Measurements from ENCODE around the gene SAMD4B. TPM values are rescaled to one million over a fixed set of nuclear protein-coding genes. Genes with fewer than 3 reads are reported as not detected.

The SAMD4B gene
- total RNA-seq, 2 experiments from 2014 or later, result 59.4 to 60.0 TPM

DNA sequence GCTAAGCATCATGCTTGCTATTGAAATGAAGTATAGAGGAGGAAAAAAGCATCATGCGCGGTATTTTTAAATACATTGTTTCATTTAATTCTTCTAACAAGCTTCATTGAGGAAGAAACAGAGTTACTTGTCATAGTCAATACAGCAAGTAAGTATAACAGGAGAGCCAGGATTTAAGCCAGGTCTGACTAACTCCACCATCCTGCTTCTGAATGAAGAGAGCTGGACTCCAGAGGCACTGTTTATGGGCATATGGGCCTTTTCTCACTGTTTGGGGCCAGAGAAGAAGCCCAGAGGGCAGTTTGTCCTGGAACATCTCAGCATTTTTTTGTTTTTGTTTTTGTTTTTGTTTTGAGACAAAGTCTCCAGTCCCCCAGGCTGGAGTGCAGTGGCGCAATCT is 7.9 kb downstream of the SAMD4B start:
- Histone ChIP-seq H3K27ac (ENCODE audit: low read depth, low read length, poor library complexity, severe bottlenecking) (no peak overlapping the region), H3K4me2 (ENCODE audit: low read length) (no peak overlapping the region), H3K79me2 (ENCODE audit: insufficient read depth, low read depth, low read length) (no peaks in the 10 kb centered on the region), H2AFZ (ENCODE audit: low read length) (no peak overlapping the region), H3K9me3 (ENCODE audit: low read length) (no peaks in the 10 kb centered on the region), H3K36me3 (ENCODE audit: insufficient read depth, low read length) (peaks cover 74% of the 10 kb centered on the region), H4K20me1 (ENCODE audit: insufficient read depth, low read length) (peaks cover 5% of the 10 kb centered on the region; the same call in 1 of the 2 replicates), H3K4me1 (ENCODE audit: insufficient read depth, low read length, poor library complexity, severe bottlenecking) (peaks cover 21% of the 10 kb centered on the region), H3K9me2 (ENCODE audit: insufficient read depth, low read length) (no peaks in the 10 kb centered on the region), H3K4me3 (ENCODE audit: low read depth, low read length, poor library complexity, severe bottlenecking) (no peak overlapping the region)
- intact Hi-C loops (cut with micrococcal nuclease; ENCODE audit: unreplicated experiment), result no loop called here
- DNase-seq (ENCODE audit: low spot score), result no peak
- CTCF ChIA-PET (ENCODE audit: unreplicated experiment), result no interaction called here
- TF ChIP-seq EZH2phosphoT487 (IDR thresholded peaks at IDR 0.05; ENCODE audit: borderline replicate concordance, low read depth, low read length), result no peak
- TF ChIP-seq, protein P1, sequence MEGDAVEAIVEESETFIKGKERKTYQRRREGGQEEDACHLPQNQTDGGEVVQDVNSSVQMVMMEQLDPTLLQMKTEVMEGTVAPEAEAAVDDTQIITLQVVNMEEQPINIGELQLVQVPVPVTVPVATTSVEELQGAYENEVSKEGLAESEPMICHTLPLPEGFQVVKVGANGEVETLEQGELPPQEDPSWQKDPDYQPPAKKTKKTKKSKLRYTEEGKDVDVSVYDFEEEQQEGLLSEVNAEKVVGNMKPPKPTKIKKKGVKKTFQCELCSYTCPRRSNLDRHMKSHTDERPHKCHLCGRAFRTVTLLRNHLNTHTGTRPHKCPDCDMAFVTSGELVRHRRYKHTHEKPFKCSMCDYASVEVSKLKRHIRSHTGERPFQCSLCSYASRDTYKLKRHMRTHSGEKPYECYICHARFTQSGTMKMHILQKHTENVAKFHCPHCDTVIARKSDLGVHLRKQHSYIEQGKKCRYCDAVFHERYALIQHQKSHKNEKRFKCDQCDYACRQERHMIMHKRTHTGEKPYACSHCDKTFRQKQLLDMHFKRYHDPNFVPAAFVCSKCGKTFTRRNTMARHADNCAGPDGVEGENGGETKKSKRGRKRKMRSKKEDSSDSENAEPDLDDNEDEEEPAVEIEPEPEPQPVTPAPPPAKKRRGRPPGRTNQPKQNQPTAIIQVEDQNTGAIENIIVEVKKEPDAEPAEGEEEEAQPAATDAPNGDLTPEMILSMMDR (conservative IDR thresholded peaks at IDR 0.05; ENCODE audit: low read length), result no peak
- BruUV-seq (replicated peaks), result no TSS peak
- POLR2A ChIA-PET, result no interaction called here

DNA sequence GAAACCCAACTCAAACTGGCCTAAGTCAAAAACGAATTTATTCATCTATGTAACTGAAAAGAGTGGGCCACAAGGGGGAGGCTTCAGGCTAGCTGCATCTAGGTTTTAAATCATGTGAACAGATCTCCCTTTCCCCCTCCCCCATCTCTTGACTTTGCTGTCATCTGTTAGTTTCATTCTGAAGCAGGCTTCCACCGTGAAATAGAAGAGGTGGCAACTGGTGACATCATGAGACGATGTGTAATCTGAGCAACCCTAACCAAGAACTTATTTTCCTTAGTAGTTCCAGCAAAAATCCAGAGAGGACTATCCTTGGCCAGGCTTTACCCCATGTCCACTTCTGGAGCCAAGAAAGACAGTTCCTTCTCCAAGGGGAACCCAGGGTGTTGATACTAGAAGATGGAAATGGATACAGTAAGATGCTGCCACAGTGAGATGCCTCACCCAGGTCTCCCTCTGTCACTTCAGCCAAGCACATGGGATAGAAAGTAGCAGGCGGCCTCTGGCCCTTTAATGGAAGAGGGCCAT is 9.4 kb downstream of the SAMD4B start:
- Histone ChIP-seq H3K4me1 (ENCODE audit: insufficient read depth, low read length, poor library complexity, severe bottlenecking) (peaks cover 10% of the 10 kb centered on the region), H2AFZ (ENCODE audit: low read length) (no peak overlapping the region), H3K36me3 (ENCODE audit: insufficient read depth, low read length) (peaks cover 76% of the 10 kb centered on the region), H3K79me2 (ENCODE audit: insufficient read depth, low read depth, low read length) (no peaks in the 10 kb centered on the region), H3K27ac (ENCODE audit: low read depth, low read length, poor library complexity, severe bottlenecking) (no peak overlapping the region), H3K4me3 (ENCODE audit: low read depth, low read length, poor library complexity, severe bottlenecking) (no peak overlapping the region), H3K4me2 (ENCODE audit: low read length) (peak overlapping the region; percentile 29), H3K9me3 (ENCODE audit: low read length) (no peaks in the 10 kb centered on the region), H4K20me1 (ENCODE audit: insufficient read depth, low read length) (no peaks in the 10 kb centered on the region), H3K9me2 (ENCODE audit: insufficient read depth, low read length) (no peaks in the 10 kb centered on the region)
- DNase-seq (ENCODE audit: low spot score), result peak; percentile 45
- BruUV-seq (replicated peaks), result no TSS peak
- ChIA-PET CTCF (ENCODE audit: unreplicated experiment) (no interaction called here), POLR2A (no interaction called here)
- intact Hi-C loops (cut with micrococcal nuclease; ENCODE audit: unreplicated experiment), result no loop called here
- TF ChIP-seq, protein P1 (conservative IDR thresholded peaks at IDR 0.05; ENCODE audit: low read length), result no peak
- no peak for TF ChIP-seq EZH2phosphoT487 (IDR thresholded peaks at IDR 0.05; ENCODE audit: borderline replicate concordance, low read depth, low read length)

DNA sequence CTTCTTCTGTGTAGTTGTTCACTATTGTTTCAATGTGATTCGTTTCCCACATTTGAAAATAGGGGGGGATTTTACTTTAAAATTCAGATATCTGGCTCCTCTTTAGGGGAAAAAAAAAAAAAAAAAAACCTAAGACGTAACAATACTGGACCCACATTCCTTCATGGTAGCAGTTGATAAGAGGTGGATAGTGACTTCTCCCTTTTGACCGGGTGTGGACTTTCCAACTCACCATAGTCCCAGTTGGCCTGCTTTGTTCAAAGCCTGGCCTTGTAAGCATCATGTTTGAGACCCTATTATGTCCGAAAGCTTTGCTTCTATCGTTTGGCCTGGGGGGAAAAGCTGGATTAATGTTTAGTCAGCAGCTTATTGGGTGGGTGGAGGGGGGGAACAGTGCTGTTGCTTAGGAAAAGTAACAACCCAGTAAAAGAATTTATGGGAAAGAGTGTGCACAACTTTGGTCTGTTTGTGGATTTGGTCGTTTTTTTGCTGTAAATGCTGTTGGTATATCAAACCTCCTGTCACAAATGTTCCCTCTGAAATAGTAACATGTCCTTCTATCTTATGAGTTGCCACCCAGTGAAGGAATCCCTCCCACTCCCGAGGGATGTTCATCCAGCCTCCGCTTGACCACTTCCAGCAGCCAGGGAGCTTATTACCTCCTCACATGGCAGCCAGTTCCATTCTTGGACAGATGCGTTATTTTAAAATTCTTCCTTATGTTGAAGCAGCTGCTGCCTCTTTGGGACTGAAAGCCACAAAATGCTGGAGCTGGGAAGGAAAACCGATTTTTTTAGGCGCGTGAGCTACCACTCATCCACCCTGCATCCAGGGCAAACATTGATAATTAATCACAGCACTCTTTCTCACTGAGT is 10.4 kb downstream of the SAMD4B start:
- no peak overlapping the region for H3K27ac ChIP-seq (ENCODE audit: low read depth, low read length, poor library complexity, severe bottlenecking)
- H3K9me3 ChIP-seq (ENCODE audit: low read length), result no peaks in the 10 kb centered on the region
- peaks cover 10% of the 10 kb centered on the region for H3K4me1 ChIP-seq (ENCODE audit: insufficient read depth, low read length, poor library complexity, severe bottlenecking)
- no TSS peak for BruUV-seq (replicated peaks)
- H3K4me3 ChIP-seq (ENCODE audit: low read depth, low read length, poor library complexity, severe bottlenecking), result no peak overlapping the region
- H3K36me3 ChIP-seq (ENCODE audit: insufficient read depth, low read length), result peaks cover 79% of the 10 kb centered on the region
- ChIA-PET POLR2A (no interaction called here), CTCF (ENCODE audit: unreplicated experiment) (no interaction called here)
- H3K4me2 ChIP-seq (ENCODE audit: low read length), result no peak overlapping the region
- TF ChIP-seq EZH2phosphoT487 (IDR thresholded peaks at IDR 0.05; ENCODE audit: borderline replicate concordance, low read depth, low read length), result no peak
- TF ChIP-seq, protein P1 (conservative IDR thresholded peaks at IDR 0.05; ENCODE audit: low read length), result no peak
- intact Hi-C loops (cut with micrococcal nuclease; ENCODE audit: unreplicated experiment), result no loop called here
- no peak overlapping the region for H2AFZ ChIP-seq (ENCODE audit: low read length)
- H3K79me2 ChIP-seq (ENCODE audit: insufficient read depth, low read depth, low read length), result no peaks in the 10 kb centered on the region
- no peaks in the 10 kb centered on the region for H3K9me2 ChIP-seq (ENCODE audit: insufficient read depth, low read length)
- H4K20me1 ChIP-seq (ENCODE audit: insufficient read depth, low read length), result no peaks in the 10 kb centered on the region
- no peak for DNase-seq (ENCODE audit: low spot score)
